Loucy (cell line): ENCODE measurements around the gene IRF7.

ENCODE experiments used
- H2AFZ ChIP-seq: fragments of 200-600 bp; sonication (generic); 2 replicates; pipeline ENCODE4 v1.6.0; 2016; ENCODE audit warnings: antibody characterized with exemption, mild to moderate bottlenecking, low read length, moderate library complexity
- H3F3A ChIP-seq: fragments of 200-600 bp; 2 replicates; pipeline ENCODE4 v1.6.0; 2016; ENCODE audit warnings: antibody characterized with exemption, low read depth, mild to moderate bottlenecking
- H3K27me3 ChIP-seq: fragments of 200-600 bp; sonication (generic); 2 replicates; pipeline ENCODE4 v1.6.1; 2014; ENCODE audit warnings: low read length, mild to moderate bottlenecking; ENCODE audit not compliant: insufficient read depth, poor library complexity, severe bottlenecking
- H3K36me3 ChIP-seq: fragments of 200-600 bp; sonication (generic); 2 replicates; pipeline ENCODE4 v1.6.1; 2016; ENCODE audit warnings: low read length; ENCODE audit not compliant: insufficient read depth
- H3K4me1 ChIP-seq: fragments of 200-600 bp; sonication (generic); 2 replicates; pipeline ENCODE4 v1.5.1; 2014; ENCODE audit warnings: low read length, mild to moderate bottlenecking; ENCODE audit not compliant: insufficient read depth, poor library complexity, severe bottlenecking
- H3K4me2 ChIP-seq: fragments of 200-600 bp; sonication (generic); 2 replicates; pipeline ENCODE4 v1.6.0; 2014; ENCODE audit warnings: antibody characterized with exemption, low read length, low read depth, mild to moderate bottlenecking; ENCODE audit not compliant: poor library complexity, severe bottlenecking
- H3K4me3 ChIP-seq: fragments of 200-600 bp; sonication (generic); 2 replicates; pipeline ENCODE4 v1.5.1; 2014; ENCODE audit warnings: low read length, mild to moderate bottlenecking, mixed read lengths; ENCODE audit not compliant: poor library complexity, severe bottlenecking
- H3K79me2 ChIP-seq: fragments of 200-600 bp; sonication (generic); 2 replicates; pipeline ENCODE4 v1.6.1; 2014; ENCODE audit warnings: low read length; ENCODE audit not compliant: insufficient read depth
- H3K9ac ChIP-seq: fragments of 200-600 bp; sonication (generic); 2 replicates; pipeline ENCODE4 v1.6.0; 2014; ENCODE audit warnings: mild to moderate bottlenecking, low read depth, low read length, moderate library complexity; ENCODE audit not compliant: poor library complexity, severe bottlenecking
- H3K9me2 ChIP-seq: fragments of 200-600 bp; sonication (generic); replicated peaks from 2 replicates; pipeline ENCODE4 v1.6.1; 2016; ENCODE audit warnings: low read depth, low read length, mixed read lengths
- H3K9me3 ChIP-seq: fragments of 200-600 bp; sonication (generic); 2 replicates; pipeline ENCODE4 v1.6.1; 2014; ENCODE audit warnings: mild to moderate bottlenecking, antibody characterized with exemption, low read length, low read depth; ENCODE audit not compliant: insufficient read depth
- H4K20me1 ChIP-seq: fragments of 200-600 bp; sonication (generic); 2 replicates; pipeline ENCODE4 v1.6.0; 2014; ENCODE audit warnings: antibody characterized with exemption, low read length, mild to moderate bottlenecking; ENCODE audit not compliant: insufficient read depth, poor library complexity, severe bottlenecking
- CTCF ChIP-seq: fragments of 200-600 bp; sonication (generic); conservative IDR thresholded peaks from 2 replicates; pipeline ENCODE4 v1.5.1; 2014; ENCODE audit warnings: mild to moderate bottlenecking, antibody characterized with exemption, low read length
- EZH2phosphoT487 ChIP-seq: fragments of 200-600 bp; IDR thresholded peaks from 2 replicates; pipeline ENCODE4 v1.6.1; 2018; ENCODE audit warnings: antibody characterized with exemption, mild to moderate bottlenecking, moderate library complexity, borderline replicate concordance

The IRF7 gene

DNA sequence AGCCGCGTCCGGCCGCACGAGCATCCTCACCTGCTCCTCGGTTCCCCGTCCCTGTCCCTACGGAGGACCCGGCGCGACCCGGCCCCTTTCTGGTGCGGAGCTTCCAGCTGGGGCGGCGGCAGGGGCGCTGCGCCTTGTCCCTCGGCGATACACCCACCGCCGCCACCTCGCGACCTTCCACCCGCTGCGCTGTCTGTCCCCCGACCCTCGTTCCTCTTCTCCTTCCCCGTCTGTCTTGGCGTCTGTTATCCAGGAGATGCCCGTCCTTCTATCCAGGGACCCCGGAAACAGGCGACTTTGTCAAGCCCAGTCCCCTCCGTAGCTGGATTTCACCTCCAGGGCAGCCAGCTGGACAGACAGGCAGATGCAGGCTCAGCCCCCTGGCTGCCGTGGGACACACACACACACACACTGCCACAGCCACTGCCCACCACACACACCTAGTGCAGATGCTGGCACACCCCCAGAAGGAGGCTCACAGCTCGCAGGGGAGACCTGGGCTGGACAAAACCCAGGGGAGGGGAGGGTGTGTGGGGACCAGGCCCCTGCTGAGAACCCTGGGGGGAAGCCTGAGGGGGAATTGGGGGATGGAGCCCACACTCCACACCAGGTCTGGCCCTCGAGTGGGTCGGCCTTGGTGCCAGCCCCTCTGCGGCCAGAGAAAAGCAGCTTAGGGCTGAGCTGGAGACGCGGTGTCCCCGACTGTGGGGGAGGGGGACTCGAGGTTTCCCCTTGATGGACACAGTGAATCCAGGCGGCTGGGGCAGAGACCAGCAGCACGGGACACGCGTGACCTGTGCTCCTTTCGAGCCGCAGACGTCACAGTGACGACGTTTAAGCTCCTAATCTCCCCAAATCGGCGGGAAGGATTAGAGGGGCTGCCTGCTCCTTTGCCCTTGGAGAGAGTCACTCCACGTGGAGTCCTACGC is 22.1 kb upstream of the IRF7 start:
- Histone ChIP-seq H3K9ac (no peak overlapping the region), H3K4me1 (no peaks in the 10 kb centered on the region), H3K36me3 (no peaks in the 10 kb centered on the region; the same call in 1 of the 2 replicates), H3K9me3 (no peaks in the 10 kb centered on the region), H3K27me3 (no peaks in the 10 kb centered on the region), H3K9me2 (no peaks in the 10 kb centered on the region), H3F3A (no peaks in the 10 kb centered on the region), H3K4me2 (no peak overlapping the region), H4K20me1 (no peaks in the 10 kb centered on the region), H2AFZ (no peak overlapping the region), H3K79me2 (no peaks in the 10 kb centered on the region), H3K4me3 (no peak overlapping the region)
- TF ChIP-seq EZH2phosphoT487 = no peak
- TF ChIP-seq CTCF = no peak

DNA sequence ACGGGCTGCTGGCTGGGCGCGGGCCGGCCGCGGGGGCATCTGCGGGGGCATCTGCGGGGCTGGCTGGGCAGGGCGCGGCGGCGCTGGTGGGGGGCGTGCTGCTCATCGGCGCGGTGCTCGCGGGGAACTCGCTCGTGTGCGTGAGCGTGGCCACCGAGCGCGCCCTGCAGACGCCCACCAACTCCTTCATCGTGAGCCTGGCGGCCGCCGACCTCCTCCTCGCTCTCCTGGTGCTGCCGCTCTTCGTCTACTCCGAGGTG is 21.5 kb upstream of the IRF7 start:
- Histone ChIP-seq H3K9ac (no peak overlapping the region), H3K27me3 (no peaks in the 10 kb centered on the region), H4K20me1 (no peaks in the 10 kb centered on the region), H3K9me2 (no peaks in the 10 kb centered on the region), H2AFZ (no peak overlapping the region), H3F3A (no peaks in the 10 kb centered on the region), H3K9me3 (no peaks in the 10 kb centered on the region), H3K79me2 (no peaks in the 10 kb centered on the region), H3K4me2 (no peak overlapping the region), H3K4me3 (no peak overlapping the region), H3K36me3 (no peaks in the 10 kb centered on the region; the same call in 1 of the 2 replicates), H3K4me1 (no peaks in the 10 kb centered on the region)
- TF ChIP-seq CTCF (no peak), EZH2phosphoT487 (no peak)

- H3F3A ChIP-seq = no peaks in the 10 kb centered on the region
- H3K79me2 ChIP-seq = no peaks in the 10 kb centered on the region
- no peaks in the 10 kb centered on the region for H3K4me1 ChIP-seq
- no peaks in the 10 kb centered on the region for H3K27me3 ChIP-seq
- no peak within 1 kb of the TSS for H2AFZ ChIP-seq
- TF ChIP-seq EZH2phosphoT487 = no peak
- no peak for TF ChIP-seq CTCF
- H3K9me3 ChIP-seq = no peaks in the 10 kb centered on the region
- H3K9ac ChIP-seq = no peak within 1 kb of the TSS
- H3K9me2 ChIP-seq = no peaks in the 10 kb centered on the region
- no peak within 1 kb of the TSS for H3K4me2 ChIP-seq
- no peak within 1 kb of the TSS for H3K4me3 ChIP-seq
- no peaks in the 10 kb centered on the region for H4K20me1 ChIP-seq
- no peaks in the 10 kb centered on the region; the same call in 1 of the 2 replicates for H3K36me3 ChIP-seq
Observed at GRCh38 chr11:636511-637332, 21.0 kb upstream of the IRF7 start, which contains the start of gene DRD4. TSS of gene DRD4 (plus strand) at chr11:637269. CDS start at chr11:637305, 36 bp downstream.
